GM18909 (cell line): ENCODE measurements around the gene INTS1.

ENCODE experiments used
- ATAC-seq: cut with Tn5 transposase; IDR thresholded peaks from one replicate; pipeline ENCODE4 v1.9.1; 2021; ENCODE audit warnings: mild to moderate bottlenecking; ENCODE audit not compliant: unreplicated experiment, poor library complexity

Gene INTS1

DNA sequence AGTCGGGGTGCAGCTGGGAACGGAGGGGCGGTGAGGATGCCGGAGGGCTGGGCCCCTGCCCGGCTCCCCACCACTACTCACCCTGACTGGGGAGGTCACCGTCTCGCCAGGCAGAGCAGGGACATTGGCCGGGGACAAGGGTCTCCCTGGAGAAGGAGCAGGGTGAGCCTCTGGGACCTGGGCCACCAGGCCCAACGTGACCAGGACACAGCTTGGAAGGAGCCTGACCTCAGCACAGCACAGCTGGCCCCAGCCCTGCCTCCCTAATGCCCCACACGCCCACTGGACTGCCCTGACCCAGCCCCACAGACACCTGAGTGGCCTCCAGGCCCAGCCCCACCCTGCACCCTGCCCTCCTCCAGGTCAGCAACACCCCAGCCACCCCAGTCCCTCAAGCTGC lies 66.0 kb downstream of the INTS1 start:
- ATAC-seq = no peak

DNA sequence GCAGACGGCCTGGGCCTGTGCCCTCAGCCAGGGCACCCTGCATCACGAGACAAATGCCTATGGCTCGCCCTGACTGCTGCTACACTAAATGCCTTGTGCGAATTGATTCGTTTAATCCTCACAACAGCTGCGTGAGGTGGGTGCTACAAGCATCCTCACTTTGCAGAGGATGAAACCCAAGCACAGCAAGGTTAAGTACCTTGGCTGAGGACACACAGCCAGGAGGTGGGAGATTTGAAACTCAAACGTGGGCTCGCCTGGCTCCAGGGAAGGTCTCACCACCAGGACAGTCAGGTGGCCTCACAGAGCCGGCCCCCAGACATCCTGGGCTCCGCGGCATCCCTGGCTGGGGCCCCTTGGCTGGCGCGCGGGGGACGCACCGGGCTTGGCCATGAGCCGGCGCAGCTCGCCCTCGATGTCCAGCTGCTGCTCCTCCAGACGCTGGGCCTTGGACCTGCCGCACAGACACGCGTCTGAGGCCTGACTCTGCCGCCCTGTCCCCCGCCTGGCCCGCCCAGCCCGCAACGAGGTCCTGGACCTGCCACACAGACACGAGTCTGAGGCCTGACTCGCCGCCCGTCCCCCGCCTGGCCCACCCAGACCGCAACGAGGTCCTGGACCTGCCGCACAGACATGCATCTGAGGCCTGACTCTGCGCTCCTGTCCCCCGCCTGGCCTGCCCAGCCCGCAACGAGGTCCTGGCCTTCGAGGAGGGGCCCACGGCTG lies 66.9 kb downstream of the INTS1 start:
- no peak for ATAC-seq

DNA sequence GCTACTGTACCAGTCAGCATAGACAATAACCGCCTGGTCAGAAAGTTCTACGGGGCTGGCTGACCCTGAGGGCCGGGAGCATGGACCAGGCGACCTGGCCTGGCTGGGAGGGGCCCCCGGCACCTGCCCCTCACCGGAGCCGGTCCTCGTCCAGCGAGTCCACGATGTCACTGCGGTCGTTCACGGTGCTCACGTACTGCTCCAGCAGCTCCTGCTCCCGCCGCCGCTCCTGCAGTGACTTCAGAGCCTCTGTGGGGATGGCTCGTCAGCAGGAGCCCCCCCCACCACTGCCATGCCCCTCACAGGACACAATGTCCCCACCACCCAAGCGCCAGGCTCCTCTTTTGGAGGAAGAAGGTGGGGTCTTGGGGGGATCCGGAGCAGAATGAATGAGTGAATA lies 67.6 kb downstream of the INTS1 start:
- no peak for ATAC-seq

DNA sequence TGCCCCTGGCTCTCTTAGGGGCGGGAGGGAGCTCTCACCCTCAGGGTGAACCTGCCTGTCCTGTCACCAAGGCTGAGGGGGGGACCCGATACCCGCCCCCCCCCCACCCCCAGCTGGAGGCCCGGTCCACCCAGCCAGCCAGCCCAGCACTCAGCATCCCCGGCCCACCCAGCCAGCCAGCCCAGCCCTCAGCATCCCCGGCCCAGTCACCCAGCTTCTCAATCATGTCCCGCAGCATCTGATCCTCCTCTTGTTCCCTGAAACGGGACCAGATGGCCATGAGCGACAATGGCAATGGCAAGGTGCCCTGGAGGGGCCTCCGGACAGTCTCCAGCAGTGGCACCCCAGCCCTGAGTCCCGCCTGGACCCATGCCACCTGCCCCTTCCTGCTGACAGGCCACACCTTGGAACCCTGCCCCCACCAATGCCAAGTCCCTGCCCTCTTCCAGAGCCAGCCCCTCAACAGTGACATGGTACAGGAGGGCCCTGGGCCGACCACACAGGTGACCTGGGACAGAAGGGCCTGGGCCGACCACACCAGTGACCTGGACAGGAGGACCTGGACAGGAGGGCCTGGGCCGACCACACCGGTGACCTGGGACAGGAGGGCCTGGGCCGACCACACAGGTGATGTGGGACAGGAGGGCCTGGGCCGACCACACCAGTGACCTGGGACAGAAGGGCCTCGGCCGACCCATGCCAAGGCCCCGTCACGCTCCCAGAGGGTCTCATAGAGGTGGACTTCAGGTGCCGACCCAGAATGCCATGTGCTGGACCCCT lies 69.1 kb downstream of the INTS1 start:
- no peak for ATAC-seq

DNA sequence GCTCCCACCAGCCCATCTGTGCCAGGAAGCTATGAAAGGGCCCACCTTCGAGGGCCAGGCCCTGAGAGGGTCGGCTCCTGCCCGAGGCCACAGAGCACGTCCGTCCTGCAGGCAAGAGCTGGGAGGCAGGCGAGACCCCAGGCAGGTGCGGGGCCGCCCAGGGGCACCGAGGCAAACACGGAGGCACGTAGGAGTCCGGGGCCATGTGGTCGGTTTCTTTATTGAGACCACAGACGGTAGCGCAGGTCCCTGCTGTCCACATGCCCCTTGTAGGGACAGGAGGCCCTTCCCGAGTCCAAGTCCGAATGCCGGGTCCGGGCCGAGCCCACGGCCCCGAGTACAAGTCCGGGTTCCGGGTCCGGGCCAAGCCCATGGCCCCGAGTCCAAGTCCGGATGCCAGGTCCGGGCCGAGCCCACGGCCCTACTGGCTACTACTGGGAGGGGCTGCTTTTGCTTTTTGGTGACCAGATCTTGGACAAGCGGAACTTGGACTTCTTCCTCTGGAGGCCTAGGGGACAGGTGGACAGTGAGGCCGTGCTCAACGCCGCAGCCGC lies 69.9 kb downstream of the INTS1 start:
- no peak for ATAC-seq

DNA sequence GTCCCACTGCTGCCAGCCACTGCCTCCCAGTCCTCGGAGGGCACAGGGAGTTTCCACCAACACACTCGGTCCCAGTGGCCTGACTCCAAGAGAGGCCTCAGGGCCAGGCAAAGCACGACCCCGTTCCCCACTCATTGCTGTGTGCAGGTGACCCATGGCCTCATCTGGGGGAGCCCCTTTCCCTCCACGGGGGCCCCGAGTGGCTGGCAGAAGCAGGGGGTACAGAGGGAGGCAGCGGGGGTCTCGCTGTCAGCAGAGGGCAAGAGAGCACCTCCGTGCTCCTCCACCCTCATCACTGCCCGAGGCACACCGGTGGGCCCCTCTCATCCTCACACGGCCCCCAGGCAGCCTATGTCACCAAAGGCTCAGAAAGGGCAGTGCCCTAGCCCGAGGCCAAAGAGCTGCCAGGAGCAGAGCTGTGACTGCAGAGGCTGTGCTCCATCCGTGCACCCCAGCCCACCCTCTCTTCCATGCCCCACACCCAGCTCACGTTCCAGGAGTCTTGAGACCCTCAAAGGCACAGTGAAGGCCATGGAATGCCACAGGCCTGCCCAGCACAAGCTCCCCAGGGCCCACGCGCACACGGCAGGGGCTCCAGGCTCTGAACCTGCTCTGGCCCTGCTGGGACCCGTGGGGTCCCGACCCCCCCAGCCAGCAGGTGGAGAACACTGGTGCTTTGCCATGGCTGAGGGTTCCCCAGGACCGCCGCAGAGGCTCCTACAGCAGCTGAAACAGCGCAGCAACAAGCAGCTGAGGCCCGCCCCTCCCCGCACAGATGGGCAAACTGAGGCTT lies 70.9 kb downstream of the INTS1 start:
- no peak for ATAC-seq

DNA sequence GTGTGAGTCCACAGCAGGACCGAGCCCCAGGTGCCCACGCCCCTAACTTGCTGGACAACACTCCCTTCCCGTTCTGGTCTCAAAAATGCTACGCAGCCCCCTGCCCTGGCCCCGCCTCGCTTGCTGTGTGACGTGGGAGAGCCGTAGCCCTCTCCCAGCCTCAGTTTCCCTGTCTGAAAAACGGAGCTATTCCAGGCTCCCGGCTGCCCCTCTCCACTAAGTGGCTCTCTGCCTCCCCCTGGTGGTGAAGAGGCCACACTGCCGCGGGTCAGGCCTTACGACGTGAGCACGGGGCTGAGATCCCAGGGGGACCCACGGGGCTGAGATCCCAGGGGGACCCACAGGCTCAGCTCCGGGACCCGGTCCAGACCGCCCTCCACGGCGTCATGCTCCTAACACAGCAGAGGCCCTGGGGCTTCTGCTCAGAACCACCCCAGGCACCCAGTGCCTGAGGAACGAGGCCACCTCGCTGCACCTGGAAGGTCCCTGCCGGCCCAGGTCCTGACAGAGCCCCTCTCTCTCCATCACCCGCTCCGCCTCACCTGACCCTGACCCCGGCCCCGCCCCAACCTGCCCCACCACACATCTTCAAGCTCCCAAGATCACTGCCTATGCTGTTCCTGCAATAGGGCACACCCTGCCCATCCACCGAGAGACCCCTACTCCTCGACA lies 71.6 kb downstream of the INTS1 start:
- ATAC-seq = peak; percentile 43

DNA sequence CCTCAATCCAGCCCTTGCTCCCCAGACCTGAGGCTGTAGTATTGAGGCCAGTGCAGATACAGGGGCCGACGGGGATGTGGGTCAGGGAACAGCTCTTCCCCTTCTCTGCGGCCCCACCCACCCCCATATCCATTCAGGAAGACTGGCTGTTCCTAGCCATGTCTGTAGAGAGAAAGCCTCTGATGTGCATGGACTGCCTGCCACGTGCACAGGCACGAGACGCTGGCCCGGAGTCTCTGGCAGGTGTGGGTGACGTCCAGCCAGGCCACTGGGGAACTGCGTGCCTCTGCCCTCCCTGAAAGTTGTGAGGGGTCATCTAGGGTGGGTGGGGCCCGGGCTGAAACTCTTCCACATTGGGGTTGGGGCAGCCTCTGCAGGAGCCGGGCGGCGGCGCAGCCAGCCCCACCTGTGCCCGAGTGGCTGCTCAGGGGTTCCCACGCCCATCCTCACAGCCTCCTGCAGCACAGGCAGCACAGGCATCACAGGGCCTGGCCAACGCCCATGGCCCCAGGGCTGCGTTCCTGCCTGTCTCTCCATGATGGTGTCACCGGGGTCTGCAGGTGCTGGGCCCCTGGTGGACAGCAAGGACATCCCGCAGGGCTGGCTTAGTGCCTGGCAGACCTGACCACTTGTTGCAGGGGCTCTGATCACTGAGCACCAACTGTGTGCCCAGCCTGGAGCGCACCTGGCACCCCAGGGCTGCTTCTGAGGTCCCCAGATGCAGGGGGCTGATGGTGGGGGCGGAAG lies 72.4 kb downstream of the INTS1 start:
- no peak for ATAC-seq

DNA sequence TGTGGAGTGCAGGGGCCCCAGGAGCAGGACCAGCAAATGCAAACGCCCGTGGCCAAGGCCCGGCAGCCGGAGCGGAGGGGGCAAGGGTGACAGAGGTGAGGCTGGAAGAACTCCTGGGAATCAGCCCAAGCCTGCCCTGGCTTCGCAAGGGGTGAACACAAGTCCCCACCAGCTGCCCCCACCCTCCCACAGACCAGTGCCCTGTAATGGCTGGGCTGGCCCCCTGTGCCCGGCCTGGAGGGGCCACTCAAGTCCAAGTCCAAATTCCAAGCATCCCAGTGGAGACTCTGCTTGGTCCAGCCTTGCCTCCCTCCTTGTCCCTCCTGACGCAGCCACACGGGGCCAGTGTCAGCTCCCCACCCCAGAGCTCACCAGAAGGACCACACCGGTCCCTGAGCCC lies 73.0 kb downstream of the INTS1 start:
- no peak for ATAC-seq

DNA sequence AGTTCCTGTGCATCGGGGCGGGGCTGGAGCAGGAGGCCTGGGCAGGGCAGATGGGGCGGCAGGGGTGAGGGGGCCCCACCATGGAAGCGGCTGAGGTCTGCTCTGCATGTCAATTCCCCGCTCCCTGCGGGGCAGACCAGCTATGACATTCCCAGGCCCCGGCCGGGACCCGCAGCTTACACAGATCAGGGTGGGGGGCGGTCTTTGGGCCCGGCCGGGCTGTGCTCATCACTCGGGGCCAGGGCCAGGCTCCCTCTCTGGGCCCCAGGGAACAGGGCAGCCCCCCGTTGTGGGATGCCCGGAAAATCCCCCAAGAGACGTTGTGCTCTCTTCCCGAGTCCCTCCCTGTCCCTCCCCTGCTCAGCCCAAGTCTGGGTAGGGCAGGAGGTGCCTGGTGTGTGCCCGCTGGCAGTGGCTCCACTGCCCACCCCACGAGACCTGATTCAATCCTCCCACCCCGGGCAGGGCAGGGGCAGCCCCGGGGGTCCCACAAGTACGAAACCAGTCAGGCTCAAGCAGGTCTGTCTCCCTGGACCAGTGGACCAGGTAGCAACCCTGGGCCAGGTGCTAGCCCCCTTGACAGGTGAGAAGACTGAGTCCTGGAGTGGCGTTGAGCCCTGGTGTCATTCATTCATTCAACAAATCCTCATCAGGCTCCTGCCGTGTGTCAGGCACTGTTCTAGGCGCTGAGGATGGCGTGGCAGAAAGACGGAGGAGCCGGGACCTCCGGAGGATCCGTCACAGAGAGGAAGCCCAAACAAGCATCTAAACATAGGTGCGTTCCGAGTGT lies 73.9 kb downstream of the INTS1 start:
- no peak for ATAC-seq

DNA sequence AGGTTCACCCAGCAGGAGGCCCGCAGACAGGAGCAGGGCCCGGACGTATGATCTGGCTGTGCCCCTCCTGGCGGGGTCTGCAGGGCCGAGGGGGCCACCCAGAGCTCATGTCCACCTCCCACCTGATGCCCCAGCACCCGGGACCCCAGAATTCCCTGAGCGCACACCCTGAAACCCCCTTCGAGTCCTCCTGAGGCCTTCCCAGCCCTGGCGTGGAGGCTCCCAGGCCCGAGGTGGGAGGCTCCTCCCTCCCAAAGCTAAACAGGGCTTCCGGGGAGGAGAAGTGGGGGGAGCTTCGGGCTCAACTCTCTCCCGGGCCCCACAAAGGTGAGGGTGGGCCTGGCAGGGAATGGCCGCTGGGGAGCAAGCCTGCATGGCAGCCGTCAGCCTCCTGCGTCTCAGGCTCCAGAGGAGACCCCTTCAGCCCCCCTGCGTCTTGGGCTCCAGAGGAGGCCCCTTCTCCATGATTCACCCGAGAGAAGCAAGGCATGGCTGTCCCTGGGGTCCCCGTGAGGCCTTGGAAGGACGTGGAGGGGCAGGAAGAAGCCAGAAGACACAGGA lies 75.2 kb downstream of the INTS1 start:
- no peak for ATAC-seq

DNA sequence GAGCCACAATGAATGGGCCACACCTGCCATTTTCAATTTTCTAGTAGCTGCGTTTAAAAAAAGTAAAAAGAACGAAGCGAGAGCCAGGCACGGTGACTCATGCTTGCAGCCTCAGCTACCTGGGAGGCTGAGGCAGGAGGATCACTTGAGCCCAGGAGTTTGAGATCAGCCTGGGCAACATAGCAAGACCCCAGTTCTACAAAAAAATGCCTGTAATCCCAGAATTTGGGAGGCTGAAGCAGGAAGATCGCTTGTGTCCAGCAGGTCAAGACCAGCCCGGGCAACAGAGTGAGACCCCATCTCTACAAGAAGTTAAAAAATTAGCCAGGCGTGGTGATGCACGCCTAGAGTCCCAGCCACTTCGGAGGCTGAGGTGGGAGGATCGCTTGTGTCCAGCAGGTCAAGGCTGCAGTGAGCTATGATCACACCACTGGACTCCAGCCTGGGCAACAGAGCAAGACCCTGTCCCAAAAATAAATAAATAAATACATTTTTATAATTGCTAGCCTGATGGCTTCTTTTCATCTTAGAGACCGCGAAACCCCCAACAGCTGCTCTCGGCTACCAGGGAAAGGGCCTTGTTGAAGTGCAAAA lies 77.0 kb downstream of the INTS1 start:
- no peak for ATAC-seq

DNA sequence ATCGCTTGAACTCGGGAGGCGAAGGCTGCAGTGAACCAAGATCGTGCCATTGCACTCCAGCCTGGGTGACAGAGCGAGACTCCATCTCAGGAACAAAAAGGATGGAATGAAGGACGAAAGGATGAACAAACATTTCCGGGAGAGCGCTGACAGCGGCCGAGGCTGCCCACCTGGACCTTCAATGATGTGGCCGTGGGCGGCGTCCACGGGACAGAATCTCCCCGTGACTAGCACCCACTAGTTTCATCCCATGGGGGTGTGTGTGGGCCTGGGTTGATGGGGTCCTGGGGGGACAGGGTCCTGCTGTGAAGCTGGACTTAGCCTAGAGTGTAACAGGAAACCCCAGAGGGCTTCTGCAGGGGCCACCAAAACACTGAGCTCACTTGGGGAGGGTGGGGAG lies 77.7 kb downstream of the INTS1 start:
- no peak for ATAC-seq

DNA sequence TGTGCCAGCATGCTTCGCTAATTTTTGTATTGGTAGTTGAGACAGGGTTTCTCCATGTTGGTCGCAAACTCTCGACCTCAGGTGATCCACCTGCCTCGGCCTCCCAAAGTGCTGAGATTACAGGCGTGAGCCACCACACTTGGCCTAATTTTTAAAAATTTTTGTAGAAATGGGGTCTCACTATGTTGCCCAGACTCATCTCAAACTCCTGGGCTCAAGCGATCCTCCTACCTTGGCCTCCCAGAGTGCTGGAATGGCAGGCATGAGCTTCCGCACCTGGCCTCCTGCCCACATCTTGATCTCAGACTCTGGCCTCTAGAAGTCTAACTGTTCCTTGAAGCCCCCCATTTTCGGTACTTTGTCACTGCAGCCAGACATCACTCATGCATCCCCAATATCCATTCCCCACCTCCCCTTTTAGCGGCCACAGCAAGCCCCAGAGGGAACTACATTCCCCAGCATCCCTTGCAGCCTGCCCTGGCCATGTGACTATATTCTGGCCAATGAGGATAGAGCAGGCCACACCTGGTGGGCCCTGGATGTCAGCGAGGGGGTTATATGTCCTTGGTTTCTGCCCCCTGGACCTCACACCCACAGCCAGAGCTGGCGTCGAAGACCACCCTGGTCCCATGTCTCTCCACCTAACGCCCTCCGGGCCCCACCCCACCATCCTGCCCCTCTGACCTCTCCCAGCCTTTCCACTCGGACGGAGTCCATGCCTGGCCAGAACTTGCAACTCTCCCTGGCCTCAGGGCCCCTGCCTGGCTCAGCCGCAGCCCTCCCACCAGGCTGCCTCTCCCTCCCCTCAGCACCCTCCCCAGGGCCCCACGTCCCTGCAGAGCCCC lies 78.7 kb downstream of the INTS1 start:
- ATAC-seq = no peak

DNA sequence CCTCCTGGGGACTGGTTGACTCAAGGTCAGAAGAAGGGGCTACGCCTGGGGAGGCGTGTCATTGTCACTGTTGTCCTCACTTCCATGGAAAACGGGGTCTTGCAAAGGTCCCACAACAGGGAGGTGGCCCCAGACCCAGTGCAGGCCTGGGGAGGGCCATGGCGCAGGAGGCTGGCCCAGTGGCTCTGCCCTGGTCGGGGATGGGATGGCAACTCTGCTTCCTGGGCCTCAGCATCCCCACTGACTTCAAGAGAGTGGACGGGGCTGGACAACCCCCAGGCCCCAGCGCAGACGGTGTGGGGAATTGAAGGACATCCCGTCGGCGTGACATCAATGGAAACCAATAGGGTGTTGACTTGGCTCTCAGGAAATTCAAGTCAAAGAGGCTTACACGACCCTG lies 80.1 kb downstream of the INTS1 start:
- ATAC-seq = no peak

DNA sequence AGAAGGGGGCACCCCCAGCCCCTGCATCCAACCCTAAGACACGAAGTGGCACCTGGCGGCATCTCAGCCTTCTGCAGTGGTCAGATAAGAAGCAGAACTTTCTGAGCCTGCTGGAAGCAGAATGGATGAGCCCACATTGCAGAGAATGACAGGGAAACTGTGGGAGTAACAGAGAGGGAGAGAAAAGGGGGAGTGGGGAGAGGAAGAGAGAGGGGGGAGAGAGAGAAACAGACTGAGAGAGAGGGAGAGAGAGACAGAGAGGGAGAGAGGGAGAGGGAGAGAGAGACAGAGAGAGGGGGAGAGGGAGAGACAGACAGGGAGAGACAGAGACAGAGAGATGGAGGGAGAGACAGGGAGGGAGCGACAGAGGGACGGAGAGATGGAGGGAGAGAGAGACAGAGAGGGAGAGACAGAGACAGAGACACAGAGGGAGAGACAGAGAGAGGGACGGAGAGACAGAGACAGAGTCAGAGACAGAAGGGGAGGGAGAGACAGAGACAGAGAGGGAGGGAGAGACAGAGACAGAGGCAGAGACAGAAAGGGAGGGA lies 80.9 kb downstream of the INTS1 start:
- no peak for ATAC-seq
